Esophagus squamous epithelium (tissue), 4 donors: ENCODE results near the gene NLGN3.

Experiments used
- CTCF ChIP-seq, 6 experiments: fragments of 450-650 bp in 4 of 6; fragments of 200-600 bp in 2 of 6; sonication (generic) in 2 of 6; IDR thresholded peaks; one replicate each; pipeline ENCODE4 v1.5.1; 2016 to 2019; ENCODE audit warnings: antibody characterized with exemption in 6 of 6, mild to moderate bottlenecking in 4 of 6, moderate library complexity in 4 of 6
- POLR2A ChIP-seq, 4 donors: fragments of 450-650 bp; IDR thresholded peaks; one replicate each; pipeline ENCODE4 v1.6.1; 2017; ENCODE audit warnings: antibody characterized with exemption in 4 of 4, mild to moderate bottlenecking in 4 of 4, moderate library complexity in 3 of 4

DNA sequence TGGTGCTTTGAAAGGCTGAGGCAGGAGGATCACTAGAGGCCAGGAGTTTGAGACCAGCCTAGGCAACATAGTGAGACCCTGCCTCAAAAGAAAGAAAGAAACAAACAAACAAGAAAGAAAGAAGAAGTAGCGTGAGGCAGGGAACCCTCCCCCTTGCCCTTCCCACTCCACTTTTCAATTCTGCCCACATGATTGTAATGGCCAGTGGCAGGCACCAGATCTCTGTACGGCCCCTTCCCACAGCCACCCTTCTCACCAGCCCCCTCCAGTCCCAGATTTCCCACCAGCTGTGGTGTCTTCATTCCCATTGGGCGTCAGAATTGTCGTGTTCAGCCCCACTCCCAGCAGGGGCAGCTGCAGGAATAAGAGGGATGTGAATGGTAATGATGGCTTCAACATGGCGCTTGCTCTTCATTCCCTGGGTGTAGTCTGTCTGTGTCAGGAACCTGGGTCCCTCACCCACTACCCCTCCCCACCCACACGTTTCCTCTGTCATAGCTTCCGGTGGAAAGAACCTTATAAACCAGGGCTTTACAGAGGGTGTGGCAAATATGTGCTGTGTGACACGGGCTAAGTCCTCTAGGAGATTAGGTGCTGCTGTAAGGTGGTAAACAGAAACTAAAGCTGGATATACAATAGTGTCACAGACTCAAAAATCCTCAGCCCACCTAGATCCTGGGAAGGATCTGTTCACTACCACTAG is 33.3 kb upstream of the NLGN3 start, which contains the start of gene IL2RG:
- TF ChIP-seq CTCF (IDR thresholded peaks at IDR 0.05) (no peak), POLR2A (IDR thresholded peaks at IDR 0.05) (peak in 2 of 4 donors; percentile 37 to 80)
